ENCODE data around the gene SPRED3.
"Not testable (repeated sequence)": the region's sequence is repeated elsewhere in the genome, so short reads cannot be mapped to it uniquely, and the experiment has no call there.

SPRED3 gene, protein sequence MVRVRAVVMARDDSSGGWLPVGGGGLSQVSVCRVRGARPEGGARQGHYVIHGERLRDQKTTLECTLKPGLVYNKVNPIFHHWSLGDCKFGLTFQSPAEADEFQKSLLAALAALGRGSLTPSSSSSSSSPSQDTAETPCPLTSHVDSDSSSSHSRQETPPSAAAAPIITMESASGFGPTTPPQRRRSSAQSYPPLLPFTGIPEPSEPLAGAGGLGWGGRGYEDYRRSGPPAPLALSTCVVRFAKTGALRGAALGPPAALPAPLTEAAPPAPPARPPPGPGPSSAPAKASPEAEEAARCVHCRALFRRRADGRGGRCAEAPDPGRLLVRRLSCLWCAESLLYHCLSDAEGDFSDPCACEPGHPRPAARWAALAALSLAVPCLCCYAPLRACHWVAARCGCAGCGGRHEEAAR

DNA sequence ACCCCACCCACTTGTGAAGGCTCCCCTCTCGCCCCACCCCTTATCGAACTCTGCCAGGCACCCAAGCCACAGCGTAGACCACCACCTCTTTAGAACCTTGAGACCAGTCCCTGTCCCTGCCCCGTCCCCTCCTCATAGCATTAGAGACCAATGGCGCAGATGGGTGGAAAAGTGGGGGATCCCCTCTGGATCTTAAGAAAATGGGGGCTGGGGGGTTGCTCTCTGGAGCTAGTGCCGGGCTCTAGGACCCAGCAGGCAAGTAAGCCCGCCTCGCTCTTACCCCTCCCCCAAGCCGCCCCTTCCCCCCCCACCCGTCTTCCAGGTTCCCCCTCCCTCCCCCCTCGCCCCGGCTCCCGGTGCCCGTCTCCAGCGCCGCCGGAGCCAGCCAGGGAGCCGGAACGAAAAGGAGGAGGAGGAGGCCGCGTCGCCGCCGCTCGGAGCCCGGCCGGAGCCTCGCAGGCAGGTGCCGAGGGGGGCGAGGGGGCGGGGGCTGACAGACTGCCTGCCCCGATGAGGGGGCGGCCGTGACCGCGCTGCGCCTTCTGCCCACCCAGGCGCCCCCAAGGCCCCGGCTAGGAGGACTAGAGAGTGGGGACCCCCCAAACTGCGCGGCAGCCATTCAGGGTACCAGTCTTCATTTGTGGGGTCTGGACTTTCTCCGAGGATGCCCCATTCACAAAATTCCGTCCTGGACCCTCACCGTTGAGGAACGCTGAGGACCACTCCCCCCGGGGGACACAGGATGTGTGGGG is at the start of gene SPRED3:
Gene SPRED3 (plus strand): TSS at position 349 of the 752 bp plus-strand sequence. CDS start 1,606 bp downstream, outside the sequence.
- no peak for DNase-seq (ENCODE audit: low read depth)
- peak within 1 kb of the TSS; percentile 12 for H3K4me3 ChIP-seq (ENCODE audit: low read depth, low read length)
- TF ChIP-seq, protein P1, sequence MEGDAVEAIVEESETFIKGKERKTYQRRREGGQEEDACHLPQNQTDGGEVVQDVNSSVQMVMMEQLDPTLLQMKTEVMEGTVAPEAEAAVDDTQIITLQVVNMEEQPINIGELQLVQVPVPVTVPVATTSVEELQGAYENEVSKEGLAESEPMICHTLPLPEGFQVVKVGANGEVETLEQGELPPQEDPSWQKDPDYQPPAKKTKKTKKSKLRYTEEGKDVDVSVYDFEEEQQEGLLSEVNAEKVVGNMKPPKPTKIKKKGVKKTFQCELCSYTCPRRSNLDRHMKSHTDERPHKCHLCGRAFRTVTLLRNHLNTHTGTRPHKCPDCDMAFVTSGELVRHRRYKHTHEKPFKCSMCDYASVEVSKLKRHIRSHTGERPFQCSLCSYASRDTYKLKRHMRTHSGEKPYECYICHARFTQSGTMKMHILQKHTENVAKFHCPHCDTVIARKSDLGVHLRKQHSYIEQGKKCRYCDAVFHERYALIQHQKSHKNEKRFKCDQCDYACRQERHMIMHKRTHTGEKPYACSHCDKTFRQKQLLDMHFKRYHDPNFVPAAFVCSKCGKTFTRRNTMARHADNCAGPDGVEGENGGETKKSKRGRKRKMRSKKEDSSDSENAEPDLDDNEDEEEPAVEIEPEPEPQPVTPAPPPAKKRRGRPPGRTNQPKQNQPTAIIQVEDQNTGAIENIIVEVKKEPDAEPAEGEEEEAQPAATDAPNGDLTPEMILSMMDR (IDR thresholded peaks at IDR 0.05; ENCODE audit: low read depth, low read length, missing control alignments): no peak

DNA sequence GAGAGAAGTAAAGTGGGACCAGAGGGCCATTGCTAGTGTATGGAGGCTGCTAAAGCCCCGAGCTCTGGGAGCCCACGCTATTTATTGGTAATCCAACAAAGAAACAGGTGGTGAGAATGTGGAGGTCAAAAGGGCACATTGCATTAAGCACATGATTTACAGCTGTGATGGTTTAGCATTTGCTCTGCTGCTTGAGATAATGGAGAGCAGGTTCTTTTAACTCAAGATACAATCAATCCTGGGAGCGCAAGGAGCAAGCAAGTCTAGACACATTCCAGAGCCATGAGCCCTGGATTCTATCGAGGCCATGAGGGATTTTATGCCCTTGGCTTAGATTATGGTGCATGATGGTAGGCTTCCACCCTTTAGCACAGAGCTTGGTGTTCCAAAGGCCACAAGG is 49.5 kb upstream of the SPRED3 start:
- not testable (repeated sequence) for H3K4me3 ChIP-seq (ENCODE audit: low read depth, low read length); DNase-seq (ENCODE audit: low read depth)

DNA sequence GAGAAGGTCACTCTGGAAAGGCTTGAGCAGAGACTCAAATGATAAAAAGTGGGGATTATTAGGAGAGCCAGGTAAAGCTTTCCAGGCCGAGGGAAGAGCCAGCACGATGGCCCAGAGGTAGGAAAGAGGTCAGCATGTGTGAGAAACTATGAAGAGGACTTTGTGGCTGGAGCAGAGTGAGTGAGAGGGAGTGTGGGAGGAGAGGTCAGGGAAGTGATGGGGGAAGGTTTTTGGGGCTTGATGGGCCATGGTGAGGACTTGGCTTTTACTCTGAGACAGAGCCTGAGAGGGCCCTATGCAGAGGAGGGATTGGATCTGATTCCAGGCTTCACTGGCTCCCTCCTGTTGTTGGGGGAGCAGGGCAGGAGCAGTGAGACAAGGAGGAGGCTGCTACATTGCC is 47.6 kb upstream of the SPRED3 start:
- TF ChIP-seq, protein P1 (IDR thresholded peaks at IDR 0.05; ENCODE audit: low read depth, low read length, missing control alignments): no peak
- DNase-seq (ENCODE audit: low read depth): no peak
- no peak overlapping the region for H3K4me3 ChIP-seq (ENCODE audit: low read depth, low read length)

DNA sequence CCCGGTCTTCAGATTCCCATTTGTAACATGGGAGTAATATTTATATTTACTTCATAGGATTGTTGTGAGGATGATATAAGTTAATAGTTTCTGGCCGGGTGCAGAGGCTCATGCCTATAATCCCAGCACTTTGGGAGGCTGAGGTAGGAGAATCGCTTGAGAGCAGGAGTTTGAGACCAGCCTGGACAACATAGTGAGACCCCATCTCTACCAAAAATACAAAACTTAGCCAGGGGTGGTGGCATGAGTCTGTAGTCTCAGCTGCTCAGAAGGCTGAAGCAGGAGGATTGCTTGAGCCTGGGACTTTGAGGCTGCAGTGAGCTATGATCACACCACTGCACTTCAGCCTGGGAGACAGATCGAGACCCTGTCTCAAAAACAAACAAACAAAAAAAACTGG is 41.7 kb upstream of the SPRED3 start:
- no peak overlapping the region for H3K4me3 ChIP-seq (ENCODE audit: low read depth, low read length)
- DNase-seq (ENCODE audit: low read depth): no peak
- TF ChIP-seq, protein P1 (IDR thresholded peaks at IDR 0.05; ENCODE audit: low read depth, low read length, missing control alignments): no peak

DNA sequence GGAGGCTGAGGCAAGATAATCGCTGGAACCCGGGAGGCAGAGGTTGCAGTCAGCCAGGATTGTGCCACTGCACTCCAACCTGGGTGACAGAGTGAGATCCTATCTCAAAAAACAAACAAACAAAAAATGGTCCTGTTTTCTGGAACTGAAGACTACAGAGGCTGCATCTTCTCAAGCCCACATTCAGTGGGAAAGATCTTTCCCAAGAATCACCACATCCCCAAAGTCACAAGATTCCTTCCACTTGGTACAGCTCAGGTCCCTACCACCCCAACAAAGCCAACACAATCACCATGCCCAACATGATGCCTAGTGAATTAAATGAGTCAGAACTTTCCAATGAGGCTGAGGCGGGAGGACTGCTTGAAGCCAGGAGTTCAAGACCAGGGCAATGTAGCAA is 37.6 kb upstream of the SPRED3 start:
- DNase-seq (ENCODE audit: low read depth): no peak
- no peak overlapping the region for H3K4me3 ChIP-seq (ENCODE audit: low read depth, low read length)
- TF ChIP-seq, protein P1 (IDR thresholded peaks at IDR 0.05; ENCODE audit: low read depth, low read length, missing control alignments): no peak

DNA sequence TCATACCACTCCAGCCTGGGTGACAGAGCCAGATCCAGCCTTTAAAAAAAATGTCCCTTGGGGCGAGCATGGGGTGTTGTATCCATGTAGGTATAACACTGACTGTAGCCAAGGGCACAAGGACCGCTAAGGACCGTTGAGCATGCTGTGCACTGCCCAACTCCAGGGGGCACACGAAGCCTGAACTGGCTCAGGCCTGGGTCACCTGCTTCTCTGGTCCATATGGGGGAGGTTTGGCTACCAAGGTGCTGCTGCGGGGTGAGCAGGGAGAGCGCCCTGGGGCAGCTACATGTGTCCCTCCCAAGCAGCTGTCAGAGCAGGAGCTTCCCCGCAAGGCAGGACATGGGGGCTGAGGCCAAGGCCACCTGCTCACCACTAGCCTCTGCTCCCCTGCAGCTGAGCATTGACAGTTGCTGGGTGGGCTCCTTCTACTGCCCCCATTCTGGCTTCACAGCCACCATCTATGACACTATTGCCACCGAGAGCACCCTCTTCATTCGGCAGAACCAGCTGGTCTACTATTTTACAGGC is 36.6 kb upstream of the SPRED3 start:
- no peak for DNase-seq (ENCODE audit: low read depth)
- TF ChIP-seq, protein P1 (IDR thresholded peaks at IDR 0.05; ENCODE audit: low read depth, low read length, missing control alignments): no peak
- H3K4me3 ChIP-seq (ENCODE audit: low read depth, low read length): no peak overlapping the region

DNA sequence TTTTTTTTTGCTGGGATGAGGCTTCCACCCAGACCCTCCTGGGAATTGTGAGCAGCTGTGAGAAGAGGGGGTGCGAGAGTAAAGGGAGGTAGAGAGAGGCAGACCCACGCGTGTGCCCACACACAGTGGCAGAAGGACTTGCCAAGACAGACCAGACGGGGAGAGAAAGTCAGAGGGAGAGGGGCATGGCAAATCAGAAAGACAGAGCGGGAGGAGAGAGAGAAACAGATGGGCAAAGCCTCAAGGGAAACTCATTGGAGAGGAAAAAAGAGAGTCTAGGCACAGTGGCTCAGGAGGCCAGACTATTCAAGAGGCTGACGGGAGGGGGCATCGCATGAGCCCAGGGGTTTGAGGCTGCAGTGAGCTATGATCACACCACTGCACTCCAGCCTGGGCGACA is 35.9 kb upstream of the SPRED3 start:
- no peak for DNase-seq (ENCODE audit: low read depth)
- H3K4me3 ChIP-seq (ENCODE audit: low read depth, low read length): no peak overlapping the region
- TF ChIP-seq, protein P1 (IDR thresholded peaks at IDR 0.05; ENCODE audit: low read depth, low read length, missing control alignments): no peak

All from GM12864 (cell line).